Nephron progenitor cell (in vitro differentiated cells): ENCODE measurements around the gene CXCR4.
A peak's percentile ranks its signal among the peaks of the same experiment; 100 is the strongest.

ENCODE experiments used
- DNase-seq: peaks from one replicate; pipeline ENCODE4 v3.0.0; 2021
- H3K27ac Mint-ChIP-seq: 2 replicates; pipeline ENCODE4 v1.8.0; 2021; ENCODE audit warnings: mild to moderate bottlenecking, moderate library complexity, mixed read lengths
- H3K27me3 Mint-ChIP-seq: 2 replicates; pipeline ENCODE4 v1.8.0; 2021; ENCODE audit warnings: mild to moderate bottlenecking, low read depth, mixed read lengths; ENCODE audit not compliant: poor library complexity
- H3K36me3 Mint-ChIP-seq: 2 replicates; pipeline ENCODE4 v1.8.0; 2021; ENCODE audit warnings: low read depth, mixed read lengths
- H3K4me1 Mint-ChIP-seq: 2 replicates; pipeline ENCODE4 v1.8.0; 2021; ENCODE audit warnings: mixed read lengths
- H3K4me3 Mint-ChIP-seq: 2 replicates; pipeline ENCODE4 v1.8.0; 2021; ENCODE audit warnings: mild to moderate bottlenecking, moderate library complexity, mixed read lengths
- H3K9me3 Mint-ChIP-seq: 2 replicates; pipeline ENCODE4 v1.8.0; 2021; ENCODE audit warnings: mild to moderate bottlenecking, moderate library complexity, mixed read lengths
- CTCF ChIP-seq: fragments of 200-600 bp; sonication (generic); IDR thresholded peaks from 2 replicates; pipeline ENCODE4 v1.5.0; 2021; ENCODE audit warnings: antibody characterized with exemption

The CXCR4 gene

GRCh38 chr2:136115183-136115761, 2.7 kb downstream of the CXCR4 start:
- peak overlapping the region; percentile 12 for H3K27ac Mint-ChIP-seq
- H3K4me1 Mint-ChIP-seq = peaks cover 59% of the 10 kb centered on the region
- no peak for DNase-seq
- H3K27me3 Mint-ChIP-seq = no peaks in the 10 kb centered on the region
- H3K9me3 Mint-ChIP-seq = no peaks in the 10 kb centered on the region
- no peak for TF ChIP-seq CTCF
- H3K4me3 Mint-ChIP-seq = peak overlapping the region; percentile 96
- H3K36me3 Mint-ChIP-seq = peaks cover 24% of the 10 kb centered on the region

GRCh38 chr2:136114382-136114781, 3.6 kb downstream of the CXCR4 start:
- Mint-ChIP-seq H3K9me3 (no peaks in the 10 kb centered on the region), H3K27ac (no peak overlapping the region), H3K4me3 (peak overlapping the region; percentile 96), H3K4me1 (peaks cover 50% of the 10 kb centered on the region), H3K36me3 (peaks cover 24% of the 10 kb centered on the region), H3K27me3 (no peaks in the 10 kb centered on the region)
- TF ChIP-seq CTCF = no peak
- no peak for DNase-seq

- H3K4me3 Mint-ChIP-seq = no peak overlapping the region
- no peaks in the 10 kb centered on the region for H3K9me3 Mint-ChIP-seq
- TF ChIP-seq CTCF = no peak
- DNase-seq = no peak
- peaks cover 44% of the 10 kb centered on the region for H3K4me1 Mint-ChIP-seq
- H3K27ac Mint-ChIP-seq = no peak overlapping the region
- peaks cover 24% of the 10 kb centered on the region for H3K36me3 Mint-ChIP-seq
- no peaks in the 10 kb centered on the region for H3K27me3 Mint-ChIP-seq
These were observed 4.6 kb downstream of the CXCR4 start for GRCh38 chr2:136113209-136113971.

- no peak overlapping the region for H3K27ac Mint-ChIP-seq
- H3K4me3 Mint-ChIP-seq = peak overlapping the region; percentile 1
- H3K36me3 Mint-ChIP-seq = peaks cover 24% of the 10 kb centered on the region
- TF ChIP-seq CTCF = no peak
- no peaks in the 10 kb centered on the region for H3K27me3 Mint-ChIP-seq
- peaks cover 42% of the 10 kb centered on the region for H3K4me1 Mint-ChIP-seq
- no peaks in the 10 kb centered on the region for H3K9me3 Mint-ChIP-seq
- DNase-seq = no peak
These were observed 5.4 kb downstream of the CXCR4 start for GRCh38 chr2:136112317-136113208.

GRCh38 chr2:136111711-136112110, 6.2 kb downstream of the CXCR4 start:
- H3K27me3 Mint-ChIP-seq = no peaks in the 10 kb centered on the region

More at GRCh38 chr2:136111711-136112110, 6.2 kb downstream of the CXCR4 start:
- no peaks in the 10 kb centered on the region for H3K9me3 Mint-ChIP-seq
- H3K36me3 Mint-ChIP-seq = peaks cover 24% of the 10 kb centered on the region
- H3K4me3 Mint-ChIP-seq = no peak overlapping the region
- DNase-seq = no peak
- H3K27ac Mint-ChIP-seq = no peak overlapping the region
- peaks cover 49% of the 10 kb centered on the region for H3K4me1 Mint-ChIP-seq
- TF ChIP-seq CTCF = no peak
